ENCODE measurements around the gene OR1E1.
"Not testable (repeated sequence)": the region's sequence is repeated elsewhere in the genome, so short reads cannot be mapped to it uniquely, and the experiment has no call there.

OR1E1 gene, protein sequence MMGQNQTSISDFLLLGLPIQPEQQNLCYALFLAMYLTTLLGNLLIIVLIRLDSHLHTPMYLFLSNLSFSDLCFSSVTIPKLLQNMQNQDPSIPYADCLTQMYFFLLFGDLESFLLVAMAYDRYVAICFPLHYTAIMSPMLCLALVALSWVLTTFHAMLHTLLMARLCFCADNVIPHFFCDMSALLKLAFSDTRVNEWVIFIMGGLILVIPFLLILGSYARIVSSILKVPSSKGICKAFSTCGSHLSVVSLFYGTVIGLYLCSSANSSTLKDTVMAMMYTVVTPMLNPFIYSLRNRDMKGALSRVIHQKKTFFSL

GRCh38 chr17:3398310-3398709, at the start of gene OR1E1:
TSS of gene OR1E1 (minus strand) at chr17:3398410. CDS start at chr17:3398410, 0 bp downstream.
- DNase-seq: no peak

DNA sequence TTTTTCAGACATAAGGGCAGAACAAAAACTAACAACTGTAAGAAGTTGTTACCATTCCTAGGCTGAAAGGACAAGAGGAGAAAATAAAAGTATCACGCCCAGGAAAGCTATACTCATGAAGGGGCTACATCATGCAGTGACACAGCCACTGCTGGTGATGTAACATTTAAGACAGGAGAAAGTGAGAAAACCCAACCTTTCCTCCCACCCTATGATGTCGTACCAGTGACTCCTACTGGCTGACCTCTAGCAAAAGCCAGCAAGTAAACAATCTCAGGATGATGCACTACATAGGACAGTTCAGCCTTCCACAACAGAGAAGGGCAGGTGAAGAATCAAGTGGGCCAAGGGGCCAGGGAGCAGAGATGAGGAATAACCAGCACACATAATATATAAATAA, 49.4 kb upstream of the OR1E1 start:
- DNase-seq: no peak

- DNase-seq: no peak
Observed at GRCh38 chr17:3440451-3440850, 42.2 kb upstream of the OR1E1 start.

GRCh38 chr17:3438368-3438767, 40.2 kb upstream of the OR1E1 start:
- no peak for DNase-seq

- DNase-seq: no peak
Observed at GRCh38 chr17:3433741-3434140, 35.5 kb upstream of the OR1E1 start, which contains the start of gene OR1E2. TSS of gene OR1E2 (minus strand) at chr17:3433841. CDS start at chr17:3433841, 0 bp downstream.

- DNase-seq: not testable (repeated sequence)
Observed at GRCh38 chr17:3433215-3433614, 35.0 kb upstream of the OR1E1 start.

- no peak for DNase-seq
Observed at GRCh38 chr17:3418222-3418621, 20.0 kb upstream of the OR1E1 start.

DNA sequence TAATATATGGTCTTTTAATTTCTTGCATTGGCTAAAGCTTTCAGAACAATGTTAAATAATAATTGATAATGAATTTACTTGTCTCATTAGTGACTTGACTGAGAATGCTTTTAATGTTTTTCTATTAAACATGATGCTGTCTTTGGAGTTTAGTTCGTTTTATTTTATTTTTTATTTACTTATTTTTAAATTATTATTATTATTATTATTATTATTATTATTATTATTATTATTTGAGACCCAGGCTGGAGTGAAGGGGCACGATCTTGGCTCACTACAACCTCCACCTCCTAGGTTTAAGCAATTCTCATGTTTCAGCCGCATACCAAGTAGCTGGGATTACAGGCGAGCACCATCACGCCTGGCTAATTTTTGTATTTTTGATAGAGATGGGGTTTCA, 17.4 kb upstream of the OR1E1 start:
- DNase-seq: no peak

GRCh38 chr17:3412216-3412615, 14.0 kb upstream of the OR1E1 start:
- not testable (repeated sequence) for DNase-seq

DNA sequence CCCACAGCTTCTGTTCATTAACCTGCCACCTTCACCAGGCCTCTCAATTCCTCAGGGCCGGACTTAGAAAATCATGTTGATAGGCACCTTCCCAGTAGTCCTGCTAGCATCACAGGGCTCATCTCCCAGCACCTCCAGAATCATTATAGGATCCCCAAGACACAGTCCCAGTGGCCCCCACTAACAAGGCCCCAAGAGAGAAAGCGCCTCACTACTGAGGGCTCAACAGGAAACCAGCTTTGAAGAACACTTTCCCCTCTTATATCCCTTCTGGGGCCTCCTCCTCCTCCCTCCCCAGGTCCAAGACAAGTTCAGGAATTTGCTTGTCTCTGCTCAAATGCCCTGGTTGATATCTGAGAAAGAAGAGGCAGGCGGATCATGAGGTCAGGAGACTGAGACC, 12.9 kb upstream of the OR1E1 start, which contains the start of gene OR3A3:
TSS of gene OR3A3 (plus strand) at position 301 of the 400 bp plus-strand sequence.
- DNase-seq: no peak

DNA sequence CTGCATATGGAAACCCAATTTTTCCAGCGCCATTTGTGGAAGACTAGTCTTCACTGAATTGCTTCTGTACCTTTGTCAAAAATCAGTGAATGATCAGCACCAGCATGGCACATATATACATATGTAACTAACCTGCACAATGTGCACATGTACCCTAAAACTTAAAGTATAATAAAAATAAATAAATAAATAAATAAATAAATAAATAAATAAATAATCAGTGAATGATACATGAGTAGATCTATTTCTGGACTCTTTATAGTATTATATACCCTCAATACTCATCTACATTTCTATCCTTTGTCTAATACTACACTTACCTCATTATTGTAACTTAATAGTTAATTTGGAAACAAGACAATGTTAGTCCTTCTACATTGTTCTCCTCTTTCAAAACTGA, 5.6 kb upstream of the OR1E1 start:
- not testable (repeated sequence) for DNase-seq

- no peak for DNase-seq
Observed at GRCh38 chr17:3401786-3402185, 3.6 kb upstream of the OR1E1 start.

- DNase-seq: no peak
Observed at GRCh38 chr17:3400055-3400454, 1.8 kb upstream of the OR1E1 start.

- DNase-seq: not testable (repeated sequence)
Observed at GRCh38 chr17:3397801-3398200, 409 bp downstream of the OR1E1 start.

- DNase-seq: no peak
Observed at GRCh38 chr17:3389791-3390190, 8.4 kb downstream of the OR1E1 start.

GRCh38 chr17:3385869-3386816, 12.1 kb downstream of the OR1E1 start, which contains the start of gene OR3A2:
TSS of gene OR3A2 (minus strand) at chr17:3386308.
- no peak for DNase-seq

DNA sequence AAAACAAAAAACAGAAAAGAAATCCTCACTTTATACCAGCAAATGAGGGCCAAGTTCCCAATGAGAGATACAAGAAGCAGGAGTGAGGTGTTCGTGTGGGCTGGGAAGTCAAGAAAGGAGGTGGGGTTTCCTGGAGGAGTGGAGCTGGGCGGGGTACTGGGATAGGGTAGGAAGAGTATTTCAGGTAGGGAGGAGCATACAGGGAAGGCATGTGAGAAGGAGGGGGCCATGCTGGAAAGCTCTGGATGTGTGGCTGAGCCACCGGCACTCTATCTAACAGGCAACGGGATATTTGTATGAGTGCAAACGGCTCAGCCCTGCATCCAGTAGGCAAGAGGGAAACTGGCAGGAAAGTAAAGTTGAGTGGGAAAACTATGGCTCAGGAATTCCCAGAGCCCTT, 16.3 kb downstream of the OR1E1 start:
- DNase-seq: no peak

DNA sequence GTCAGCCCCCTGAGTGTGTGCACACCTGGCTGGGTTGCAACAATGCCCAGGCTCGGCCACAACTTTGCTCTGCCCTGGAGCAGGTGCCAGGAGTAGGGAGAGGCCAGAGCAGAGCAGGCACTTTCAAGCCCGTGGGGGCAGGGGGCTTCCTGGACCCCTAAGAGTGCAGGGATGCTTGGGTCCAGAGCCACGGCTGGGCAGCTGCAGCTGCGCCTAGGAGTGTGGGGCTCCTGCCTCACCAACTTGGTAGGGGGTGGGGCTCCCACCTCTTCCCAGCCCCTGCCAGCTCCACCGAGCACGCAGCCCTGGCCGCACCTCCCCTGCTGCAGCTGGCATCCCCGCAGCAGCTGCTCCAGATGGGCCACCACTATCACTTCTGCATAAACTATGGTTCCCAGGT, 19.9 kb downstream of the OR1E1 start:
- DNase-seq: no peak

GRCh38 chr17:3371167-3371566, 27.0 kb downstream of the OR1E1 start:
- DNase-seq: not testable (repeated sequence)
